ENCODE measurements around the gene REG1B.

Gene REG1B

GRCh38 chr2:79087785-79088364, at the start of gene REG1B:
Gene REG1B (minus strand): TSS chr2:79087993. CDS start chr2:79087612, 381 bp downstream.
- no peak for DNase-seq

- DNase-seq = no peak
Measured at GRCh38 chr2:79131687-79132086, 43.9 kb upstream of the REG1B start.

GRCh38 chr2:79129804-79130203, 42.0 kb upstream of the REG1B start:
- DNase-seq = no peak

- no peak for DNase-seq
Measured at GRCh38 chr2:79129260-79129659, 41.5 kb upstream of the REG1B start.

GRCh38 chr2:79128406-79128805, 40.6 kb upstream of the REG1B start:
- DNase-seq = no peak

- DNase-seq = no peak
Measured at GRCh38 chr2:79125721-79125985, 37.9 kb upstream of the REG1B start.

- DNase-seq = no peak
Measured at GRCh38 chr2:79124907-79125720, 37.3 kb upstream of the REG1B start.

GRCh38 chr2:79122676-79123075, 34.9 kb upstream of the REG1B start:
- DNase-seq = no peak

- no peak for DNase-seq
Measured at GRCh38 chr2:79120194-79120713, 32.5 kb upstream of the REG1B start, which contains the start of gene REG1A. Gene REG1A (plus strand): TSS chr2:79120488. CDS start chr2:79120862, 374 bp downstream.

GRCh38 chr2:79116997-79117928, 29.5 kb upstream of the REG1B start:
- DNase-seq = no peak

- no peak for DNase-seq
Measured at GRCh38 chr2:79114797-79115494, 27.2 kb upstream of the REG1B start.

- DNase-seq = no peak
Measured at GRCh38 chr2:79112269-79112668, 24.5 kb upstream of the REG1B start.

- no peak for DNase-seq
Measured at GRCh38 chr2:79105259-79105658, 17.5 kb upstream of the REG1B start.

- DNase-seq = no peak
Measured at GRCh38 chr2:79103214-79103613, 15.4 kb upstream of the REG1B start.

- no peak for DNase-seq
Measured at GRCh38 chr2:79101024-79101423, 13.2 kb upstream of the REG1B start.

GRCh38 chr2:79100285-79100684, 12.5 kb upstream of the REG1B start:
- DNase-seq = no peak

GRCh38 chr2:79099140-79099686, 11.4 kb upstream of the REG1B start:
- DNase-seq = no peak

- no peak for DNase-seq
Measured at GRCh38 chr2:79097843-79098242, 10.1 kb upstream of the REG1B start.

GRCh38 chr2:79090693-79091092, 2.9 kb upstream of the REG1B start:
- no peak for DNase-seq

GRCh38 chr2:79086255-79086654, 1.5 kb downstream of the REG1B start:
- DNase-seq = no peak

GRCh38 chr2:79085382-79085781, 2.4 kb downstream of the REG1B start:
- no peak for DNase-seq

- no peak for DNase-seq
Measured at GRCh38 chr2:79084495-79085135, 3.2 kb downstream of the REG1B start.

Measured in stimulated activated CD4-positive, alpha-beta T cell treated with anti-CD3 and anti-CD28 coated beads, Interleukin-12 subunit alpha, Interleukin-12 subunit beta, amount 100 ng/mL, for 4 hours (primary cell).